H1 (cell line): ENCODE data around the gene TGFB1I1. TPM values are rescaled to one million over a fixed set of nuclear protein-coding genes. Genes with fewer than 3 reads are reported as not detected.

ENCODE experiments used
- CTCF ChIA-PET: fragments of 300-600 bp; sonication (Branson Sonifier 250); formaldehyde crosslinking; loops from one replicate; lab custom pipeline; 2021; ENCODE audit not compliant: partially characterized antibody; lab: Charles Lee
- POLR2A ChIA-PET: fragments of 300-600 bp; sonication (Branson Sonifier 250); formaldehyde crosslinking; loops from one replicate; lab custom pipeline; 2021; ENCODE audit warnings: inconsistent platforms; ENCODE audit not compliant: partially characterized antibody; lab: Charles Lee
- DNase-seq, 2 experiments: peaks; one replicate each; pipeline versions ENCODE4 v3.0.0 to v3.0.0-alpha.2; 2010 to 2022; ENCODE audit warnings: low spot score in 2 of 2, low read depth in 1 of 2, mixed read lengths in 1 of 2
- FAIRE-seq: peaks from 2 replicates; lab custom pipeline; 2011; peaks lifted over from hg19 to GRCh38; lab: Jason Lieb, UNC
- H2AFZ ChIP-seq: 2 replicates; pipeline ENCODE4 v1.8.1; 2012; ENCODE audit warnings: low read length, inconsistent platforms
- H2AK5ac ChIP-seq: 2 replicates; pipeline ENCODE4 v1.6.1; 2013; ENCODE audit warnings: low read depth, low read length
- H2BK120ac ChIP-seq: replicated peaks from 2 replicates; pipeline ENCODE3; 2013; ENCODE audit warnings: low read depth, low read length, inconsistent platforms
- H2BK12ac ChIP-seq: 2 replicates; pipeline ENCODE4 v1.6.1; 2013; ENCODE audit warnings: low read depth, low read length
- H2BK15ac ChIP-seq: 2 replicates; pipeline ENCODE4 v1.6.1; 2013; ENCODE audit warnings: low read length
- H2BK20ac ChIP-seq: 2 replicates; pipeline ENCODE4 v1.6.1; 2013; ENCODE audit warnings: low read length
- H2BK5ac ChIP-seq: 2 replicates; pipeline ENCODE4 v1.6.1; 2013; ENCODE audit warnings: low read depth, low read length
- H3K14ac ChIP-seq: 2 replicates; pipeline ENCODE4 v1.6.1; 2013; ENCODE audit warnings: inconsistent platforms; ENCODE audit not compliant: insufficient read length
- H3K18ac ChIP-seq: 2 replicates; pipeline ENCODE4 v1.6.1; 2013; ENCODE audit warnings: low read length; ENCODE audit errors: extremely low read depth
- H3K23ac ChIP-seq: 2 replicates; pipeline ENCODE4 v1.6.1; 2013; ENCODE audit warnings: inconsistent platforms; ENCODE audit not compliant: insufficient read length
- H3K23me2 ChIP-seq: 2 replicates; pipeline ENCODE4 v1.6.1; 2013; ENCODE audit warnings: low read depth, low read length
- H3K27ac ChIP-seq: 2 replicates; pipeline ENCODE4 v1.6.1; 2011; ENCODE audit warnings: low read depth, low read length, inconsistent platforms
- H3K27me3 ChIP-seq, 4 experiments: replicated peaks in 1 of 4; 1 replicate in 1 of 4; 2 replicates in 3 of 4; pipeline versions ENCODE4 v1.6.1 to v1.8.1; 2011 to 2013; ENCODE audit warnings: low read length in 3 of 4, mild to moderate bottlenecking in 3 of 4, inconsistent platforms in 2 of 4, mixed read lengths in 2 of 4, moderate library complexity in 1 of 4; ENCODE audit not compliant: control insufficient read depth in 3 of 4, insufficient read depth in 3 of 4; ENCODE audit errors: extremely low read depth in 1 of 4
- H3K36me3 ChIP-seq, 4 experiments: 2 replicates each; pipeline versions ENCODE4 v1.6.1 to v1.8.1; 2011 to 2013; ENCODE audit warnings: mild to moderate bottlenecking in 4 of 4, low read length in 3 of 4, moderate library complexity in 2 of 4, control low read depth in 1 of 4, inconsistent platforms in 1 of 4; ENCODE audit not compliant: insufficient read depth in 4 of 4, control insufficient read depth in 2 of 4
- H3K4ac ChIP-seq: replicated peaks from 2 replicates; pipeline ENCODE3; 2013; ENCODE audit warnings: low read length, low read depth, mixed read lengths, inconsistent platforms; ENCODE audit not compliant: insufficient read length
- H3K4me1 ChIP-seq, 4 experiments: replicated peaks in 1 of 4; 1 replicate in 1 of 4; 2 replicates in 3 of 4; pipeline versions ENCODE4 v1.6.1 to v1.8.1; 2011 to 2013; ENCODE audit warnings: low read length in 3 of 4, inconsistent platforms in 2 of 4, mixed read lengths in 1 of 4; ENCODE audit not compliant: insufficient read depth in 4 of 4, control insufficient read depth in 3 of 4
- H3K4me2 ChIP-seq, 2 experiments: 2 replicates each; pipeline versions ENCODE4 v1.6.1 to v1.8.1; 2011 to 2013; ENCODE audit warnings: low read depth in 2 of 2, low read length in 2 of 2, control low read depth in 1 of 2, inconsistent platforms in 1 of 2, mild to moderate bottlenecking in 1 of 2; ENCODE audit not compliant: insufficient read depth in 1 of 2
- H3K4me3 ChIP-seq, 4 experiments: fragments of 200-600, 300-600 bp in 1 of 4; sonication (generic), shearing (Covaris generic), sonication (Bioruptor Twin) in 1 of 4; 2 replicates each; pipeline versions ENCODE4 v1.5.1 to v1.8.1; 2011 to 2016; ENCODE audit warnings: low read length in 4 of 4, low read depth in 3 of 4, control low read depth in 2 of 4, inconsistent platforms in 2 of 4, mild to moderate bottlenecking in 2 of 4, mixed read lengths in 1 of 4, moderate library complexity in 1 of 4; ENCODE audit not compliant: insufficient read depth in 2 of 4; ENCODE audit errors: extremely low read depth in 1 of 4
- H3K56ac ChIP-seq: replicated peaks from 2 replicates; pipeline ENCODE3; 2013; ENCODE audit warnings: low read depth, mild to moderate bottlenecking, mixed read lengths, low read length, inconsistent platforms; ENCODE audit not compliant: insufficient read length
- H3K79me1 ChIP-seq: 2 replicates; pipeline ENCODE4 v1.6.1; 2013; ENCODE audit warnings: low read depth, low read length, control low read depth
- H3K79me2 ChIP-seq, 2 experiments: 2 replicates each; pipeline versions ENCODE4 v1.6.1 to v1.8.1; 2012 to 2013; ENCODE audit warnings: low read length in 2 of 2, mild to moderate bottlenecking in 2 of 2, inconsistent platforms in 1 of 2; ENCODE audit not compliant: insufficient read depth in 2 of 2, control insufficient read depth in 1 of 2
- H3K9ac ChIP-seq, 4 experiments: replicated peaks in 1 of 4; 1 replicate in 1 of 4; 2 replicates in 3 of 4; pipeline versions ENCODE4 v1.6.1 to v1.8.1; 2011 to 2013; ENCODE audit warnings: low read depth in 3 of 4, low read length in 3 of 4, control low read depth in 2 of 4, mild to moderate bottlenecking in 2 of 4, moderate library complexity in 2 of 4, inconsistent platforms in 1 of 4; ENCODE audit errors: extremely low read depth in 1 of 4
- H3K9me3 ChIP-seq, 2 experiments: 2 replicates each; pipeline versions ENCODE4 v1.6.1 to v1.8.1; 2012 to 2013; ENCODE audit warnings: mild to moderate bottlenecking in 2 of 2, moderate library complexity in 2 of 2, control low read depth in 1 of 2, inconsistent platforms in 1 of 2, low read depth in 1 of 2, low read length in 1 of 2, mixed read lengths in 1 of 2; ENCODE audit not compliant: insufficient read depth in 2 of 2
- H4K20me1 ChIP-seq, 2 experiments: replicated peaks in 1 of 2; 2 replicates each; pipeline versions ENCODE3 to v1.8.1; 2011 to 2013; ENCODE audit warnings: inconsistent platforms in 2 of 2, low read length in 2 of 2, mild to moderate bottlenecking in 1 of 2; ENCODE audit not compliant: insufficient read depth in 2 of 2, control insufficient read depth in 1 of 2
- H4K5ac ChIP-seq: 2 replicates; pipeline ENCODE4 v1.6.1; 2013; ENCODE audit warnings: low read length, low read depth, mixed read lengths, inconsistent platforms; ENCODE audit not compliant: insufficient read length
- H4K8ac ChIP-seq: 2 replicates; pipeline ENCODE4 v1.8.0; 2013; ENCODE audit warnings: mild to moderate bottlenecking, moderate library complexity, low read length, inconsistent platforms; ENCODE audit not compliant: insufficient read depth; ENCODE audit errors: extremely low read depth
- H4K91ac ChIP-seq: replicated peaks from 2 replicates; pipeline ENCODE3; 2013; ENCODE audit warnings: low read length, mixed read lengths, inconsistent platforms; ENCODE audit not compliant: insufficient read length
- ASH2L ChIP-seq: fragments of 200-600, 300-600 bp; sonication (generic); IDR thresholded peaks from one replicate; pipeline ENCODE4 v1.7.1; 2017; ENCODE audit warnings: low read length
- EP300 ChIP-seq, 2 experiments: IDR thresholded peaks; 1 replicate in 1 of 2; 2 replicates in 1 of 2; pipeline ENCODE4 v1.6.1; 2011 to 2012; ENCODE audit warnings: low read depth in 2 of 2, low read length in 2 of 2, mild to moderate bottlenecking in 2 of 2, borderline replicate concordance in 1 of 2, inconsistent platforms in 1 of 2, moderate library complexity in 1 of 2
- GABPA ChIP-seq: IDR thresholded peaks from 2 replicates; pipeline ENCODE4 v1.6.1; 2011; ENCODE audit warnings: mild to moderate bottlenecking, low read length, moderate library complexity, borderline replicate concordance; ENCODE audit not compliant: insufficient read depth
- JUN ChIP-seq: IDR thresholded peaks from 2 replicates; pipeline ENCODE4 v1.6.1; 2011; ENCODE audit warnings: low read depth, mild to moderate bottlenecking, improper control_type of control experiment, low read length
- POLR2A ChIP-seq, 2 experiments: IDR thresholded peaks; 1 replicate in 1 of 2; 2 replicates in 1 of 2; pipeline ENCODE4 v1.6.1; 2011; ENCODE audit warnings: low read depth in 2 of 2, low read length in 2 of 2, mild to moderate bottlenecking in 2 of 2; ENCODE audit errors: control extremely low read depth in 1 of 2
- RXRA ChIP-seq: IDR thresholded peaks from 2 replicates; pipeline ENCODE4 v1.6.1; 2011; ENCODE audit warnings: low read depth, mild to moderate bottlenecking, low read length, moderate library complexity; ENCODE audit not compliant: insufficient read depth
- SAP30 ChIP-seq: fragments of 300-600 bp; sonication (generic); IDR thresholded peaks from 2 replicates; pipeline ENCODE4 v1.7.1; 2012; ENCODE audit warnings: low read length, moderate library complexity, mild to moderate bottlenecking, inconsistent platforms; ENCODE audit not compliant: insufficient read depth, insufficient replicate concordance
- SIN3A ChIP-seq, 2 experiments: IDR thresholded peaks in 1 of 2; conservative IDR thresholded peaks in 1 of 2; 2 replicates each; pipeline ENCODE4 v1.6.1; 2011 to 2012; ENCODE audit warnings: low read length in 2 of 2, improper control_type of control experiment in 1 of 2, low read depth in 1 of 2, mild to moderate bottlenecking in 1 of 2
- TAF1 ChIP-seq: IDR thresholded peaks from 2 replicates; pipeline ENCODE4 v1.6.1; 2011; ENCODE audit warnings: mild to moderate bottlenecking, low read depth, low read length
- YY1 ChIP-seq: IDR thresholded peaks from 2 replicates; pipeline ENCODE4 v1.6.1; 2011; ENCODE audit warnings: low read depth, mild to moderate bottlenecking, low read length
- WGBS, 2 experiments: shearing (Covaris generic) in 1 of 2; methylation state at CpG; one replicate each; pipeline versions ENCODE4 v1.1.6 to v1.1.7; 2013 to 2015; ENCODE audit warnings: low lambda C conversion rate in 2 of 2, mixed read lengths in 2 of 2, inconsistent platforms in 1 of 2, low coverage in 1 of 2, missing lambda C conversion rate in 1 of 2; ENCODE audit not compliant: insufficient replicate concordance in 2 of 2, insufficient coverage in 1 of 2, insufficient read length in 1 of 2; ENCODE audit errors: extremely low coverage in 1 of 2, missing lambda C conversion rate in 1 of 2; 5-methylcytosine and 5-hydroxymethylcytosine counted together
- polyA plus RNA-seq, 7 experiments: library from polyadenylated mRNA; depleted of rRNA in 3 of 7; stranded (reverse) in 5 of 7; unstranded in 2 of 7; fragments of >200 nt in 5 of 7; fragments of 200-250 nt in 2 of 7; gene quantifications; 1 replicate in 5 of 7; 2 replicates in 1 of 7; 4 replicates in 1 of 7; pipeline versions ENCODE4 v1.2.1 to v1.2.3, GENCODE V29; 2011 to 2013; ENCODE audit warnings: missing spikeins in 2 of 7, mixed read lengths in 2 of 7
- total RNA-seq: library from RNA; stranded (reverse); fragmentation: NEBNext Ultra II Directional; extraction: Animal tissue kit (Norgen Biotek cat#: 25700); gene quantifications from 2 replicates; pipeline ENCODE4 v1.2.1, GENCODE V29; 2021
- TF ChIP-seq, protein P1 (sequence below): IDR thresholded peaks from 2 replicates; pipeline ENCODE4 v1.6.1; 2011; ENCODE audit warnings: low read length, improper control_type of control experiment

TGFB1I1 gene
- total and polyA plus RNA-seq, 2 of the 8 experiments (the other 6 are each of a cell fraction or from before 2014, with no cell fraction given): 5.6 to 5.8 TPM

DNA sequence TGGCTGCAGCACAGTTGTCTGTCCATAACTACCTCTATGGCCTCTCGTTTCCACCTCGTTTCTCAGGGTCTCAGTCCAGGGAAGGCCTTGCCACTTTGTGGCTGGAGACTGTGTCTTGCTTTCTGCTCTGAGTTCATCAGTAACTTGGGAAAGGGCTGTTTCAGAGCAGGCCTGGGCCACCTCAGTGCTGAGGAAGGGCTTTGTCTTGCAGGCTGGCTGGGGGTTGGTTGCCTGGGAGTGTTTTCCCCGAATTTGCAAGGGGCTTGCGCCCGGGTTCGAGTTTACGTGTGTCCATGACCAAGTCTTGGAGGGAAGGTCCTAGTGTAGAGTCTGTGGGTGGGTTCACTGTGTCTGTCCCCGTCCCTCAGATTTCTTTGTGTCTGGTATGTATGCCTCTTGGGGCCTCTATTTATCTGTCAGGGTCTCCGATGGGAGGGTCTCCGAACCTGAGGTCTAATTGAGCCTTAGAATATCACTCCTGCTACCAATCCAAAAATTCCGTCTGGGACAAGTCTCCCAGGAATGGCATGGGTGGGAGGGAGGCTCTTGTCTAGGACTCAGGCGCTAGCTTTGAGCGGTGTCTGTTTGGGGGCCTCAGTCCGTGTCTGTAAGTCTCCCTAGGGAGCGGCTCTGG lies 594 bp upstream of the TGFB1I1 start:
- no peak overlapping the region; a peak in 2 of 7 replicates for H3K9ac ChIP-seq
- peaks cover 8% of the 10 kb centered on the region; the same call in 1 of the 2 replicates for H3K23me2 ChIP-seq
- no peak overlapping the region for H4K8ac ChIP-seq
- H4K91ac ChIP-seq: peak overlapping the region; percentile 47
- no peaks in the 10 kb centered on the region for H3K9me3 ChIP-seq
- no peak overlapping the region for H3K4ac ChIP-seq
- peak overlapping the region; percentile 88; the same call in 1 of the 2 replicates for H2BK15ac ChIP-seq
- ChIA-PET POLR2A (interaction anchor here (0.9 to 1.5 kb wide), 3 partner anchors 11 to 37 kb away, joined by 3 to 8 read pairs (median 4); partner anchors contain the start of gene RUSF1), CTCF (interaction anchor here (0.7 to 1.4 kb wide), 2 partner anchors 11 kb away, joined by 4 to 10 read pairs; no protein-coding TSS in a partner anchor)
- H3K36me3 ChIP-seq: no peaks in the 10 kb centered on the region; a peak in 1 of 8 replicates
- no peak overlapping the region for H4K5ac ChIP-seq
- H3K56ac ChIP-seq: no peak overlapping the region
- WGBS, 2 experiments: 57% methylated on average over 15 of the region's 15 CpGs; no CpG with 5 or more reads in 1 of the 2 experiments
- H3K27me3 ChIP-seq: peaks cover 2 to 36% (median 30%) of the 10 kb centered on the region in 4 experiments
- peaks cover 0 to 10% (median 3%) of the 10 kb centered on the region in 4 experiments; a peak in 4 of 7 replicates for H3K4me1 ChIP-seq
- peak overlapping the region; percentile 68; the same call in 1 of the 2 replicates for H2BK12ac ChIP-seq
- no peak overlapping the region for H3K27ac ChIP-seq
- peaks cover 0 to 3% of the 10 kb centered on the region in 2 experiments for H4K20me1 ChIP-seq
- no peak overlapping the region for H2AK5ac ChIP-seq
- H3K4me3 ChIP-seq: peak overlapping the region; percentile 35 to 78 (median 56)
- no peak overlapping the region for H3K14ac ChIP-seq
- H2AFZ ChIP-seq: peak overlapping the region; percentile 54; the same call in 1 of the 2 replicates
- DNase-seq (no peak), FAIRE-seq (no peak)
- no peak overlapping the region for H2BK120ac ChIP-seq
- H3K4me2 ChIP-seq: peak overlapping the region; percentile 67 to 68
- no peak overlapping the region for H2BK20ac ChIP-seq
- no peak overlapping the region; the same call in 1 of the 2 replicates for H3K18ac ChIP-seq
- H3K79me1 ChIP-seq: no peaks in the 10 kb centered on the region
- no peak overlapping the region for H3K23ac ChIP-seq
- no peaks in the 10 kb centered on the region for H3K79me2 ChIP-seq
- no peak overlapping the region for H2BK5ac ChIP-seq
- TF ChIP-seq GABPA (no peak), YY1 (no peak), JUN (no peak), RXRA (no peak), TAF1 (no peak), SIN3A (conservative IDR thresholded peaks at IDR 0.05 in 1 of 2, IDR thresholded peaks at IDR 0.05 in 1 of 2; ENCODE audit: low read depth in 1 of 2, low read length in 2 of 2) (no peak), ASH2L (no peak), SAP30 (no peak), EP300 (IDR thresholded peaks at IDR 0.05; ENCODE audit: borderline replicate concordance in 1 of 2, low read depth in 2 of 2, low read length in 2 of 2) (no peak), POLR2A (IDR thresholded peaks at IDR 0.05; ENCODE audit: control extremely low read depth in 1 of 2, low read depth in 2 of 2, low read length in 2 of 2) (no peak)
- TF ChIP-seq, protein P1, sequence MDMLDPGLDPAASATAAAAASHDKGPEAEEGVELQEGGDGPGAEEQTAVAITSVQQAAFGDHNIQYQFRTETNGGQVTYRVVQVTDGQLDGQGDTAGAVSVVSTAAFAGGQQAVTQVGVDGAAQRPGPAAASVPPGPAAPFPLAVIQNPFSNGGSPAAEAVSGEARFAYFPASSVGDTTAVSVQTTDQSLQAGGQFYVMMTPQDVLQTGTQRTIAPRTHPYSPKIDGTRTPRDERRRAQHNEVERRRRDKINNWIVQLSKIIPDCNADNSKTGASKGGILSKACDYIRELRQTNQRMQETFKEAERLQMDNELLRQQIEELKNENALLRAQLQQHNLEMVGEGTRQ: no peak
